NCI-H226 (cell line): ENCODE data around the gene ZGLP1.
"Not testable (repeated sequence)": the region's sequence is repeated elsewhere in the genome, so short reads cannot be mapped to it uniquely, and the experiment has no call there.

Experiments used
- DNase-seq: peaks from one replicate; pipeline ENCODE4 v3.0.0-alpha.2; 2015

Gene ZGLP1

DNA sequence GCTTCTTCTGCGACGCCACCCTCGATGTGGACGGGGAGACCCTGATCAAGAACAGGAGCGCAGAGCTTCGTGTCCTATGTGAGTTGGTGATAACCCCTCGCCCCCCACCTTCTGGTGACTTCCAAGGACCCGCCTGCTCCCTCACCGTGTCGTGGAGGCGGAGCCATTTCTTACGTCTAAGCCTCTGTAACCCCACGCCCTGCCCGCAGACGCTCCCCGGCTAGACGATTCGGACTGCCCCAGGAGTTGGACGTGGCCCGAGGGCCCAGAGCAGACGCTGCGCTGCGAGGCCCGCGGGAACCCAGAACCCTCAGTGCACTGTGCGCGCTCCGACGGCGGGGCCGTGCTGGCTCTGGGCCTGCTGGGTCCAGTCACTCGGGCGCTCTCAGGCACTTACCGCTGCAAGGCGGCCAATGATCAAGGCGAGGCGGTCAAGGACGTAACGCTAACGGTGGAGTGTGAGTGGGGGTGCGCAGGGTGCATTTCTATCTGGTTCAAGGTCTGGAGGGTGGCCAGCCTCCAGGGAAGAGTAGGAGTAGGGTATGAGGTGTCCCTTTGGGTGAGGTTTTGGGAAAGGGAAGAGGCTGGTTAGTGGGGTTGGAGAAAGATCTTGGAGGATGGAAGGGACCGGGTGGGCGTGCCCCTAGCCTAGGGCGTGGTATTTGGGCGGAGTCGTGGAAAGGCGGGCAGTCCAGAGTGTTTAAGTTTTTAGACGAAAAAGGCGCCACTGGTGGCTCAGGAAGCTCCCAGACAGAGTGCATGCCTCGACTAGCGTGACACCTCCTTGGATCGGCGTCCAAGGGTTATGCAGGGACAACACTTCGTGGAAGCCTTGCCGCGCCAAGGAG is 16.6 kb downstream of the ZGLP1 start:
- DNase-seq = no peak

DNA sequence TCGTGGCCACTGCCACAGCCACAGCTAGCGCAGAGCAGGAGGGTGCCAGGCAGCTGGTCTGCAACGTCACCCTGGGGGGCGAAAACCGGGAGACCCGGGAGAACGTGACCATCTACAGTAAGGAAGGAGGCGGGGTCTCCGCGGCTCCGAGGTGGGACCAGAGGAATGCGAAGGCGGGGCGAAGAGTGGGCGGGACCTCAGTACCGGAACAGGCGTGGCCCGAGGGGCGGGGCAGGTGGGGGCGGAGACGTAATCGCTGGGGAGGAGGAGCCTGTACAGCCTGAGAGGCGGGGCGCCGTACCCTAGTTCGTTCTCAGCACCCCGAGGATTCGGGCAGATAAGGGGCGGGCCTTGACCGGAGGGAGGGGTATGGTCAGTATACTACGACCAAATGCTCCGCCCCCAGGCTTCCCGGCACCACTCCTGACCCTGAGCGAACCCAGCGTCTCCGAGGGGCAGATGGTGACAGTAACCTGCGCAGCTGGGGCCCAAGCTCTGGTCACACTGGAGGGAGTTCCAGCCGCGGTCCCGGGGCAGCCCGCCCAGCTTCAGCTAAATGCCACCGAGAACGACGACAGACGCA is 17.3 kb downstream of the ZGLP1 start:
- peak; percentile 49 for DNase-seq

GRCh38 chr19:10291554-10292205 is 17.9 kb downstream of the ZGLP1 start:
- no peak for DNase-seq

DNA sequence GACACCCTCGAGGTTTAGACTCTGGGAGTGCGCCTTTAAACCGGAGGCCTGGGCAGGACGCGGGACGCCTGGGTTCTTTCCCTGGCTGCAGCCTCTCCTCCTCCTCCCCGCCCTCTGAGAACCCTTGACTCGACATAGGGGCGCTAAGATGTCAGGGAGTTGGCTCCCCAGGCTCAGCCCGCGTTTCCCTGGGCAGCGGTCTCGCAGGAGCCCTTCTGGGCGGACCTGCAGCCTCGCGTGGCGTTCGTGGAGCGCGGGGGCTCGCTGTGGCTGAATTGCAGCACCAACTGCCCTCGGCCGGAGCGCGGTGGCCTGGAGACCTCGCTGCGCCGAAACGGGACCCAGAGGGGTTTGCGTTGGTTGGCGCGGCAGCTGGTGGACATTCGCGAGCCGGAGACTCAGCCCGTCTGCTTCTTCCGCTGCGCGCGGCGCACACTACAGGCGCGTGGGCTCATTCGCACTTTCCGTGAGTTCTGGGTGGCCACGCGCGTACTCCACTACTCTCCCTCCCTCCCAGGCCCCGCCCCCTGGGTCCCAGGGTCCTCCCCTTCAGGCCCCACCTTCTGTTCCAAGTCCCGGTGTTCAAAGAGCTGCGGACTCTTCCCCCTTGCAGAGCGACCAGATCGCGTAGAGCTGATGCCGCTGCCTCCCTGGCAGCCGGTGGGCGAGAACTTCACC is 18.6 kb downstream of the ZGLP1 start:
- DNase-seq = peak; percentile 57

DNA sequence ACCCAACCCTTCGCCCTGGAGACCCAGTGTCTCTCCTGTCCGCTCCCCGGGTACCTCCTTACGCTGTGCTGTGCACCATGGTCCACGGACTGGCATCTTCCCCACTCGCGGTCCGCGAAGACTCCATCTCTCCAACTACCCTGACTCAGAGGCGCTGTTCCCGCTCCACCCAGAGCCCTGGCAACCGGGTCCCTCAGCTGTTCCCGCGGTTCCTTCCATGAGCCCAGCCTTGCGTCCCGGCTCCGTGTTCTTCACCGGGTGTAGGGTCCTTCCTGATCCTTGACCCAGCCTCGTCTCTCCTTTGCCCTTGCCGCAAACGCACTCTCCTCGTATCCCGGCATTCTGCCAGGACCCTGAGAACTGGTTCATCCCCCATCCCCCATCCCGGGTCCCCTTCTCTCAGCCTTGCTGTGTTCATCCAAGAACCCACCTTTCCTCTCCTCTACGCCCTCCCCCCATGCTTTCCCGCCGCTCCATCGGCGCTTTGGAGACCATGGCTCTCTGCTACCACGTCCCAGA is 19.2 kb downstream of the ZGLP1 start:
- DNase-seq = no peak

- peak; percentile 56 for DNase-seq
Observed at GRCh38 chr19:10289836-10290356, 19.7 kb downstream of the ZGLP1 start, which contains the start of gene ICAM5. TSS of gene ICAM5 (plus strand) at chr19:10289952. CDS start at chr19:10290044, 92 bp downstream.

GRCh38 chr19:10289167-10289835 is 20.3 kb downstream of the ZGLP1 start:
- peak; percentile 75 for DNase-seq

GRCh38 chr19:10288662-10289166 is 20.9 kb downstream of the ZGLP1 start:
- peak; percentile 65 for DNase-seq

- DNase-seq = peak; percentile 55
Observed at GRCh38 chr19:10286803-10287737, 22.5 kb downstream of the ZGLP1 start, which contains the start of gene ICAM4. TSS of gene ICAM4 (plus strand) at chr19:10286955. CDS start at chr19:10287013, 58 bp downstream.

- DNase-seq = no peak
Observed at GRCh38 chr19:10285393-10285792, 24.2 kb downstream of the ZGLP1 start.

- DNase-seq = no peak
Observed at GRCh38 chr19:10284960-10285278, 24.7 kb downstream of the ZGLP1 start.

DNA sequence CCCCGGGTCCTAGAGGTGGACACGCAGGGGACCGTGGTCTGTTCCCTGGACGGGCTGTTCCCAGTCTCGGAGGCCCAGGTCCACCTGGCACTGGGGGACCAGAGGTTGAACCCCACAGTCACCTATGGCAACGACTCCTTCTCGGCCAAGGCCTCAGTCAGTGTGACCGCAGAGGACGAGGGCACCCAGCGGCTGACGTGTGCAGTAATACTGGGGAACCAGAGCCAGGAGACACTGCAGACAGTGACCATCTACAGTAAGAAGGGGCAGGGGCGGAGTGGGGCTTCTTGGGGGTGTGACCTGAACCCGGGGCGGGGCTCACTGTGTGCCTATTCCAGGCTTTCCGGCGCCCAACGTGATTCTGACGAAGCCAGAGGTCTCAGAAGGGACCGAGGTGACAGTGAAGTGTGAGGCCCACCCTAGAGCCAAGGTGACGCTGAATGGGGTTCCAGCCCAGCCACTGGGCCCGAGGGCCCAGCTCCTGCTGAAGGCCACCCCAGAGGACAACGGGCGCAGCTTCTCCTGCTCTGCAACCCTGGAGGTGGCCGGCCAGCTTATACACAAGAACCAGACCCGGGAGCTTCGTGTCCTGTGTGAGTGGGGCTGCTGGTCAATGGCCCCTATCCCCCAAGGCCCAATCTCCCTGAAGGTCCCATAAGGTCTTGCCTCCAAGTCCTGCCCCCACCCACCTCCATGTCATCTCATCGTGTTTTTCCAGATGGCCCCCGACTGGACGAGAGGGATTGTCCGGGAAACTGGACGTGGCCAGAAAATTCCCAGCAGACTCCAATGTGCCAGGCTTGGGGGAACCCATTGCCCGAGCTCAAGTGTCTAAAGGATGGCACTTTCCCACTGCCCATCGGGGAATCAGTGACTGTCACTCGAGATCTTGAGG is 25.3 kb downstream of the ZGLP1 start:
- no peak for DNase-seq

GRCh38 chr19:10283301-10284064 is 26.1 kb downstream of the ZGLP1 start:
- peak; percentile 44 for DNase-seq

DNA sequence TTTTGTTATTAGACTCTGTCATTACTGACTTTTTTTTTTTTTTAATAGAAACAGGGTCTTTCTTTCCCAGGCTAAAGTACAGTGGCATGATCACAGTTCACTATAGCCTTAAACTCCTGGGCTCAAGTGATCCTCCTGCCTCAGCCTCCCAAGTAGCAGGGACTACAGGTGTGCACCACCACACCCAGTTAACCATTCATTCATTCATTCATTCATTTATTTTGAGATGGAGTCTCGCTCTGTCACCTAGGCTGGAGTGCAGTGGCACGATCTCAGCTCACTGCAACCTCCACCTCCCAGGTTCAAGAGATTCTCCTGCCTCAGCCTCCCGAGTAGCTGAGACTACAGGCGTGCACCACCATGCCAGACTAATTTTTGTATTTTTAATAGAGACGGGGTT is 27.6 kb downstream of the ZGLP1 start:
- not testable (repeated sequence) for DNase-seq

- no peak for DNase-seq
Observed at GRCh38 chr19:10279737-10280442, 29.7 kb downstream of the ZGLP1 start.

GRCh38 chr19:10278935-10279334 is 30.7 kb downstream of the ZGLP1 start:
- DNase-seq = no peak

GRCh38 chr19:10277795-10278589 is 31.6 kb downstream of the ZGLP1 start:
- DNase-seq = no peak
